H9 (cell line): ENCODE data around the gene DDX59. TPM values are rescaled to one million over a fixed set of nuclear protein-coding genes. Genes with fewer than 3 reads are reported as not detected.

ENCODE experiments used
- DNase-seq: peaks from one replicate; pipeline ENCODE4 v3.0.0-alpha.2; 2017
- H2AFZ ChIP-seq: one replicate; pipeline ENCODE4 v1.6.1; 2013; ENCODE audit warnings: mild to moderate bottlenecking, low read length, control low read depth, moderate library complexity
- H2AK5ac ChIP-seq: 2 replicates; pipeline ENCODE4 v1.6.1; 2013; ENCODE audit warnings: low read length, control low read depth, mixed read lengths; ENCODE audit not compliant: insufficient read length
- H2BK120ac ChIP-seq: one replicate; pipeline ENCODE4 v1.6.1; 2013; ENCODE audit warnings: low read depth, mild to moderate bottlenecking, low read length, control low read depth, inconsistent platforms; ENCODE audit not compliant: poor library complexity, severe bottlenecking
- H2BK12ac ChIP-seq: 2 replicates; pipeline ENCODE4 v1.6.1; 2013; ENCODE audit warnings: low read length, control low read depth, mixed read lengths, low read depth; ENCODE audit not compliant: insufficient read length
- H2BK15ac ChIP-seq: 2 replicates; pipeline ENCODE4 v1.6.1; 2013; ENCODE audit warnings: low read depth, low read length, control low read depth
- H2BK20ac ChIP-seq: one replicate; pipeline ENCODE4 v1.6.1; 2013; ENCODE audit warnings: low read depth, mild to moderate bottlenecking, low read length, control low read depth, inconsistent platforms; ENCODE audit not compliant: poor library complexity, severe bottlenecking
- H2BK5ac ChIP-seq: 2 replicates; pipeline ENCODE4 v1.6.1; 2013; ENCODE audit warnings: low read length, control low read depth, mixed read lengths; ENCODE audit not compliant: insufficient read length
- H3K14ac ChIP-seq: 2 replicates; pipeline ENCODE4 v1.6.1; 2013; ENCODE audit warnings: low read length, control low read depth; ENCODE audit not compliant: insufficient read depth
- H3K18ac ChIP-seq: 2 replicates; pipeline ENCODE4 v1.6.1; 2013; ENCODE audit warnings: low read depth, mild to moderate bottlenecking, mixed read lengths, low read length, control low read depth; ENCODE audit not compliant: insufficient read length
- H3K23ac ChIP-seq: 2 replicates; pipeline ENCODE4 v1.6.1; 2013; ENCODE audit warnings: low read length, control low read depth, mixed read lengths, low read depth; ENCODE audit not compliant: insufficient read length
- H3K23me2 ChIP-seq: 2 replicates; pipeline ENCODE4 v1.6.1; 2013; ENCODE audit warnings: low read depth, mild to moderate bottlenecking, mixed read lengths, low read length, control low read depth; ENCODE audit not compliant: insufficient read length, poor library complexity, severe bottlenecking
- H3K27ac ChIP-seq: 2 replicates; pipeline ENCODE4 v1.5.1; 2013; ENCODE audit warnings: low read length, control low read depth, mixed read lengths, low read depth; ENCODE audit not compliant: insufficient read length
- H3K27me3 ChIP-seq: 2 replicates; pipeline ENCODE4 v1.6.1; 2013; ENCODE audit warnings: low read length, control low read depth, inconsistent platforms; ENCODE audit not compliant: insufficient read depth
- H3K4ac ChIP-seq: 2 replicates; pipeline ENCODE4 v1.6.1; 2013; ENCODE audit warnings: low read depth, mild to moderate bottlenecking, control low read depth, inconsistent platforms, low read length, moderate library complexity
- H3K4me1 ChIP-seq: 2 replicates; pipeline ENCODE4 v1.6.1; 2013; ENCODE audit warnings: low read length, control low read depth, inconsistent platforms; ENCODE audit not compliant: insufficient read depth
- H3K4me2 ChIP-seq: 2 replicates; pipeline ENCODE4 v1.6.1; 2013; ENCODE audit warnings: low read length, control low read depth, mixed read lengths; ENCODE audit not compliant: insufficient read length, insufficient read depth
- H3K56ac ChIP-seq: 2 replicates; pipeline ENCODE4 v1.6.1; 2013; ENCODE audit warnings: low read depth, mild to moderate bottlenecking, mixed read lengths, low read length, control low read depth; ENCODE audit not compliant: insufficient read length
- H3K79me1 ChIP-seq: 2 replicates; pipeline ENCODE4 v1.6.1; 2013; ENCODE audit warnings: low read depth, mild to moderate bottlenecking, moderate library complexity, low read length, control low read depth, inconsistent platforms; ENCODE audit not compliant: insufficient read depth, poor library complexity, severe bottlenecking
- H3K79me2 ChIP-seq: 2 replicates; pipeline ENCODE4 v1.6.1; 2013; ENCODE audit warnings: low read length, control low read depth, inconsistent platforms; ENCODE audit not compliant: insufficient read depth
- H3K9ac ChIP-seq: 2 replicates; pipeline ENCODE4 v1.6.1; 2013; ENCODE audit warnings: low read length, control low read depth, mixed read lengths; ENCODE audit not compliant: insufficient read length; ENCODE audit errors: extremely low read depth
- H3K9me3 ChIP-seq: one replicate; pipeline ENCODE4 v1.6.1; 2013; ENCODE audit warnings: low read depth, low read length, inconsistent platforms; ENCODE audit not compliant: control insufficient read depth
- H3T11ph ChIP-seq: one replicate; pipeline ENCODE4 v1.6.1; 2013; ENCODE audit warnings: mild to moderate bottlenecking, low read length, control low read depth, inconsistent platforms
- H4K20me1 ChIP-seq: one replicate; pipeline ENCODE4 v1.6.1; 2013; ENCODE audit not compliant: control insufficient read depth, insufficient read length, insufficient read depth
- H4K5ac ChIP-seq: 2 replicates; pipeline ENCODE4 v1.6.1; 2013; ENCODE audit warnings: low read depth, mild to moderate bottlenecking, mixed read lengths, low read length, control low read depth; ENCODE audit not compliant: insufficient read length
- H4K8ac ChIP-seq: replicated peaks from 2 replicates; pipeline ENCODE4 v1.6.1; 2013; ENCODE audit warnings: low read length, control low read depth, mixed read lengths, low read depth; ENCODE audit not compliant: insufficient read length
- H4K91ac ChIP-seq: 2 replicates; pipeline ENCODE4 v1.6.1; 2013; ENCODE audit warnings: low read depth, mild to moderate bottlenecking, moderate library complexity, mixed read lengths, low read length, control low read depth; ENCODE audit not compliant: insufficient read length
- H3K27ac Mint-ChIP-seq, 3 experiments: 2 replicates in 2 of 3; 3 replicates in 1 of 3; pipeline ENCODE4 v1.8.0; 2020 to 2021; ENCODE audit warnings: mixed read lengths in 3 of 3, mild to moderate bottlenecking in 1 of 3, moderate library complexity in 1 of 3
- H3K27me3 Mint-ChIP-seq: 2 replicates; pipeline ENCODE4 v1.8.0; 2021; ENCODE audit warnings: low read depth, mild to moderate bottlenecking, moderate library complexity, mixed read lengths
- H3K36me3 Mint-ChIP-seq, 3 experiments: 2 replicates in 2 of 3; 3 replicates in 1 of 3; pipeline ENCODE4 v1.8.0; 2020 to 2021; ENCODE audit warnings: low read depth in 3 of 3, mixed read lengths in 3 of 3; ENCODE audit not compliant: insufficient read depth in 1 of 3
- H3K4me1 Mint-ChIP-seq, 2 experiments: 2 replicates each; pipeline ENCODE4 v1.8.0; 2020; ENCODE audit warnings: mixed read lengths in 2 of 2
- H3K4me3 Mint-ChIP-seq, 2 experiments: 2 replicates in 1 of 2; 3 replicates in 1 of 2; pipeline ENCODE4 v1.8.0; 2020 to 2021; ENCODE audit warnings: mild to moderate bottlenecking in 2 of 2, mixed read lengths in 2 of 2, moderate library complexity in 1 of 2
- H3K9me3 Mint-ChIP-seq, 2 experiments: 2 replicates in 1 of 2; 3 replicates in 1 of 2; pipeline ENCODE4 v1.8.0; 2020; ENCODE audit warnings: mild to moderate bottlenecking in 2 of 2, mixed read lengths in 2 of 2, moderate library complexity in 1 of 2
- CTCF ChIP-seq: fragments of 200-600 bp; sonication (generic); conservative IDR thresholded peaks from 3 replicates; pipeline ENCODE4 v1.8.0; 2021; ENCODE audit warnings: antibody characterized with exemption, mild to moderate bottlenecking
- WGBS: extraction: QIAGEN DNeasy Blood & Tissue Kit; methylation state at CpG from one replicate; pipeline ENCODE4 v1.1.7; 2013; ENCODE audit warnings: missing lambda C conversion rate, low lambda C conversion rate, mixed read lengths; ENCODE audit not compliant: insufficient read length; ENCODE audit errors: extremely low coverage; 5-methylcytosine and 5-hydroxymethylcytosine counted together
- total RNA-seq: library from RNA; stranded (reverse); gene quantifications from 2 replicates; pipeline ENCODE4 v1.2.1, GENCODE V29; 2021

DDX59 gene
- total RNA-seq, 1 experiment from 2014 or later = 14.0 TPM

- no peak overlapping the region for H3K56ac ChIP-seq
- Mint-ChIP-seq H3K27me3 (no peaks in the 10 kb centered on the region), H3K9me3 (no peaks in the 10 kb centered on the region), H3K36me3 (peaks cover 26 to 85% (median 62%) of the 10 kb centered on the region in 3 experiments), H3K27ac (0 out of 7 replicates have a peak overlapping the region, but pooled peaks of 1 of the 3 experiments have one; percentile 2), H3K4me1 (peaks cover 12 to 13% of the 10 kb centered on the region in 2 experiments), H3K4me3 (no peak overlapping the region)
- no peak overlapping the region for H4K91ac ChIP-seq
- H2BK15ac ChIP-seq = no peak overlapping the region
- no peak overlapping the region for H3K14ac ChIP-seq
- no peak overlapping the region for H3K18ac ChIP-seq
- no peak for DNase-seq
- no peaks in the 10 kb centered on the region for H3K23me2 ChIP-seq
- H2BK12ac ChIP-seq = no peak overlapping the region
- no peak overlapping the region for H3K4ac ChIP-seq
- no peak overlapping the region for H2AK5ac ChIP-seq
- H3K27me3 ChIP-seq = no peaks in the 10 kb centered on the region
- H3K79me2 ChIP-seq = no peaks in the 10 kb centered on the region
- H2BK5ac ChIP-seq = no peak overlapping the region
- no peaks in the 10 kb centered on the region for H4K20me1 ChIP-seq
- H2AFZ ChIP-seq = no peak overlapping the region
- H3K4me1 ChIP-seq = 0 out of 2 replicates have a peak, but pooled peaks cover under 1% of the 10 kb centered on the region
- H2BK120ac ChIP-seq = no peak overlapping the region
- no peak overlapping the region for H3T11ph ChIP-seq
- no peak overlapping the region for H2BK20ac ChIP-seq
- no peak overlapping the region for H4K8ac ChIP-seq
- H3K9me3 ChIP-seq = no peaks in the 10 kb centered on the region
- no peak overlapping the region for H3K9ac ChIP-seq
- no peak overlapping the region for H3K23ac ChIP-seq
- H3K27ac ChIP-seq = no peak overlapping the region
- TF ChIP-seq CTCF = no peak
- H3K79me1 ChIP-seq = no peaks in the 10 kb centered on the region
- H4K5ac ChIP-seq = no peak overlapping the region
- no CpG with 5 or more reads among the region's 6 CpGs for WGBS
- no peak overlapping the region for H3K4me2 ChIP-seq
Observed at GRCh38 chr1:200660719-200661118, 9.0 kb downstream of the DDX59 start.
